Measurements from ENCODE around the gene RYK.

DNA sequence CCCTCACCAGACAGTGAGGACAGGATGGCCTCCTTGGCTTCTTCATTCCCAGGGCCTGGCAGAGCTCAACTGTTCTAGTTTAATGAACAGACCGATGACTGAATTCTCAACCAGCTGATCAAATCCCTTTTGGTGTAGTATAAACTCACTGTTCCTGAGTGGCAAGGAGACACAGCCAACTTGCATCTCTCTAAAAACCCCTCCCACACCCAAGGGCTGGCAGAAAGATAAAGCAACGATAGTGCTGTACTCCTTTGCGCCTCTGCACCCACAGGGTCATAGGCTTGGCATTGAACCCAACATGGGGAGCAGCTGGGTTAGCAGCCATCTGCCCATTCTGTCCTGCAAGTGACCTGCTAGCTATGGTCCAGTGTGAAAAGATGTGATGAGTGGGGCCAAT is 103.2 kb downstream of the RYK start:
- TF ChIP-seq EZH2phosphoT487 (IDR thresholded peaks at IDR 0.05; ENCODE audit: insufficient read depth, low read depth) (no peak), EZH2 (IDR thresholded peaks at IDR 0.05; ENCODE audit: insufficient read depth, poor library complexity, severe bottlenecking) (no peak)

Data from GM23248 (cell line).